AG04450 (cell line): Measurements from ENCODE around the gene CTXND1. TPM values are rescaled to one million over a fixed set of nuclear protein-coding genes. Genes with fewer than 3 reads are reported as not detected.

Experiments
- CTCF ChIA-PET: fragments of 300-600, 350-600 bp; formaldehyde crosslinking; extraction: SDS; loops from one replicate; lab custom pipeline; 2022; ENCODE audit warnings: antibody characterized with exemption, inconsistent platforms; lab: Charles Lee
- POLR2A ChIA-PET: fragments of 350-600 bp; formaldehyde crosslinking; extraction: SDS; loops from one replicate; lab custom pipeline; 2021; ENCODE audit warnings: antibody characterized with exemption, inconsistent platforms; lab: Yijun Ruan, JAX
- DNase-seq: peaks from one replicate; pipeline ENCODE4 v3.0.0-alpha.2; 2011; ENCODE audit warnings: low read depth, low spot score
- H3K27ac ChIP-seq: one replicate; pipeline ENCODE4 v1.5.1; 2012; ENCODE audit warnings: low read depth, low read length, control low read depth
- H3K27me3 ChIP-seq: one replicate; pipeline ENCODE4 v1.6.0; 2012; ENCODE audit warnings: low read length; ENCODE audit not compliant: control insufficient read depth, insufficient read depth
- H3K4me3 ChIP-seq: 2 replicates; pipeline ENCODE4 v1.5.1; 2011; ENCODE audit warnings: mild to moderate bottlenecking, low read depth, low read length, control low read depth
- H3K9me3 ChIP-seq: 2 replicates; pipeline ENCODE4 v1.5.1; 2012; ENCODE audit warnings: low read length; ENCODE audit not compliant: control insufficient read depth, insufficient read depth
- polyA plus RNA-seq: library from polyadenylated mRNA; depleted of rRNA; stranded (reverse); fragments of >200 nt; gene quantifications from 2 replicates; pipeline ENCODE4 v1.2.3, GENCODE V29; 2011
- TF ChIP-seq, protein P1 (sequence below): IDR thresholded peaks from 2 replicates; pipeline ENCODE4 v1.5.1; 2011; ENCODE audit warnings: low read depth, low read length, control low read depth, inconsistent platforms

CTXND1 gene
- polyA plus RNA-seq, 1 experiment = not detected

DNA sequence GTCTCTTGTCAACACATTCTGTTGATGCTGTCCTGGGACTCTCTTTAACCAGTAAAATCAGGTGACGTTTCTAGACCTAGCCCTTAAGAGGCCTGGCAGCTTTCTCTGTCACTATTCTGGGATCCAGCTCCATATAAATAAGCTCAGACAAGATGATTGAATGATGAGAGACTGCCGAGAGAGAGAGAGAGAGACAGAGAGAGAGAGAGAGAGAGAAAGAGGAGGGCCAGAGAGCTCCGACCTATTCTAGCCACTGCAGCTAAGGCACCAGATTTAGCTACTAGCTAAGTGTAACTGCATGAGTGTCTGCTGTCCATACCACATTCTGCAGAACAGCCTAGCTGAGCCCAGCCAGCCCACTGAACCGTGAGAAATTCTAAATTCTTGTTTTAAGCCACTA, 36.1 kb upstream of the CTXND1 start:
- Histone ChIP-seq H3K27me3 (peaks cover 12% of the 10 kb centered on the region), H3K4me3 (no peak overlapping the region), H3K27ac (no peak overlapping the region), H3K9me3 (no peaks in the 10 kb centered on the region)
- POLR2A ChIA-PET = no interaction called here
- CTCF ChIA-PET = interaction anchor here (1.3 kb wide), 1 partner anchor 12 kb away, joined by 4 read pairs; no protein-coding TSS in a partner anchor
- TF ChIP-seq, protein P1, sequence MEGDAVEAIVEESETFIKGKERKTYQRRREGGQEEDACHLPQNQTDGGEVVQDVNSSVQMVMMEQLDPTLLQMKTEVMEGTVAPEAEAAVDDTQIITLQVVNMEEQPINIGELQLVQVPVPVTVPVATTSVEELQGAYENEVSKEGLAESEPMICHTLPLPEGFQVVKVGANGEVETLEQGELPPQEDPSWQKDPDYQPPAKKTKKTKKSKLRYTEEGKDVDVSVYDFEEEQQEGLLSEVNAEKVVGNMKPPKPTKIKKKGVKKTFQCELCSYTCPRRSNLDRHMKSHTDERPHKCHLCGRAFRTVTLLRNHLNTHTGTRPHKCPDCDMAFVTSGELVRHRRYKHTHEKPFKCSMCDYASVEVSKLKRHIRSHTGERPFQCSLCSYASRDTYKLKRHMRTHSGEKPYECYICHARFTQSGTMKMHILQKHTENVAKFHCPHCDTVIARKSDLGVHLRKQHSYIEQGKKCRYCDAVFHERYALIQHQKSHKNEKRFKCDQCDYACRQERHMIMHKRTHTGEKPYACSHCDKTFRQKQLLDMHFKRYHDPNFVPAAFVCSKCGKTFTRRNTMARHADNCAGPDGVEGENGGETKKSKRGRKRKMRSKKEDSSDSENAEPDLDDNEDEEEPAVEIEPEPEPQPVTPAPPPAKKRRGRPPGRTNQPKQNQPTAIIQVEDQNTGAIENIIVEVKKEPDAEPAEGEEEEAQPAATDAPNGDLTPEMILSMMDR = no peak
- DNase-seq = no peak

DNA sequence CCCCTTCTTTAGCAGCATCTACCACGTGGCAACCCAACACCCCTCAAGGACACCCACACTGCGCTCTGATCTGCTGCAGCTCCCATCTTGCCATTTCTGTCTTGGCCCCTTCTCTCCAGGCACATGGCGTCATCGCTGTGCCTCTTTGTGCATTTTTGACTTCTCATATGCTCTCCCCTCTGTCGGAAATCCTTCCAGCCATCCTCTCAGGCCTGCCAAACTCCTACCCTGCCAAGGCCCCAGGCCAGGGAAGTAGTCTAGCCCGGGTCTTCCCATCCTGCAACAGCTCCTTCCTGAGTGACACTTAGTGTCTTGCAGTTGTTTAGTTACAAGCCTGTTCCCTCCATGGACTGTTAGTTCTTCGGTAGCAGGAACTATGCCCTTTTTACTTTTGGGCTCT, 34.0 kb upstream of the CTXND1 start:
- POLR2A ChIA-PET = no interaction called here
- Histone ChIP-seq H3K4me3 (no peak overlapping the region), H3K27ac (no peak overlapping the region), H3K9me3 (no peaks in the 10 kb centered on the region), H3K27me3 (peaks cover 12% of the 10 kb centered on the region)
- no peak for DNase-seq
- CTCF ChIA-PET = no interaction called here
- TF ChIP-seq, protein P1 = no peak

DNA sequence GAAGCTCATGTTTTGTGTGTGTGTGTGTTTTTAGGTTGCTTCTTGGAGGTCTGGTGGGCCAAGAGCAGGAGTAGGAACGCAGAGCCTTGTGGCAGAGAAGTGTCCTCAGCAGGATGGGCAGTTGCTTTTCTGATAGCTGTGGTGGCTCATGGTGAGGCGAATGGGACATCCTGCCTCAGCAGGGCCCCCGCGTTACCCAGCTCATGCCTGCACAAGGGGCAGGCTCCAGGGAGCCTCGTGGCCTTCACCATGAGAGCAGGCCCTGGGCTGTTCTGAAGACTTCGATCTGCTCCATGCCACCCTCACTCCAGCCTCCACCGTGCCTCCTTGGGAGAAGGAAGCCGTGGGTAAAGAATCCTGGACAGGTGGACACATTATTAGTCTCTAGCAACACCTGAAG, 33.4 kb upstream of the CTXND1 start:
- ChIA-PET POLR2A (no interaction called here), CTCF (no interaction called here)
- peaks cover 12% of the 10 kb centered on the region for H3K27me3 ChIP-seq
- no peak overlapping the region for H3K27ac ChIP-seq
- no peak overlapping the region for H3K4me3 ChIP-seq
- no peak for DNase-seq
- TF ChIP-seq, protein P1 = no peak
- no peaks in the 10 kb centered on the region for H3K9me3 ChIP-seq

DNA sequence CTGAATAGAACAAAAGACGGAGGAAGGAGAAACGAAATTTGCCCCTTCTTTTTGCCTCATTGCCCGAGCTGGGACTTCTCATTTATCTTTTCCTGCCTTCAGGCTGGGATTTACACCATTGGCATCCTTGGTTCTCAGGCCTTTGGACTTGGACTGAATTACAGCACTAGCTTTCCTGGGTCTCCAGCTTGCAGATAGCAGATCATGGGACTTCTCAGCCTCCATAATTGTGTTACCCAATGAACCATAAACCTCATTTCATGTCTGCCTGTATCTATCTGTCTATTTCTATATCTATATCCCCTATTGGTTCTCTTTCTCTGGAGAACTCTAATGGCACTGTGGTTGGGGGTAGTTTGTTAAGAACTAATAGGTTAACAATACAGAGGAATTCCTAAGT, 31.5 kb upstream of the CTXND1 start:
- TF ChIP-seq, protein P1 = no peak
- ChIA-PET POLR2A (no interaction called here), CTCF (interaction anchor here (0.6 to 0.7 kb wide), 2 partner anchors 27 to 587 kb away, joined by 3 read pairs; no protein-coding TSS in a partner anchor)
- peaks cover 4% of the 10 kb centered on the region for H3K27me3 ChIP-seq
- H3K9me3 ChIP-seq = no peaks in the 10 kb centered on the region
- no peak overlapping the region for H3K4me3 ChIP-seq
- no peak for DNase-seq
- H3K27ac ChIP-seq = no peak overlapping the region

DNA sequence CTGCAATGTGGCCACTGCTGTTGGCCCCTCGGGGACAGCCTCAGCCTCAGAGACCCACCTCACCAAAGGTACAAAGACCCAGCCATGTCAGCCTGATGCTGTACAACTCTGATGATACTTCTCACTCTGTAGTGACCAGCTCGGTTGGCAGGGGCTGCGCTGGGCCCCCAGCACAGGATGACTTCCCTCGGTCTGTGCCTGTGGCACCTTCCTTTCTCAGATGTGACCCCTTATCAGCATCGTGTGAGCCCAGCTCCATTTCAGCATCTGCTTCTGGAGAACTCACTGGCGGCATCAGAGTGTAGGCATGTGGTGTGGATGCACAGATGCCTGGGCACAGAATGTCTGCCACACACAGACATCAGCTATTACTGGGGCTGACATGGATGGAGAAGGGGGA, 25.1 kb upstream of the CTXND1 start:
- H3K4me3 ChIP-seq = no peak overlapping the region

More for the DNA sequence above, 25.1 kb upstream of the CTXND1 start:
- ChIA-PET CTCF (no interaction called here), POLR2A (no interaction called here)
- H3K27me3 ChIP-seq = no peaks in the 10 kb centered on the region
- no peak overlapping the region for H3K27ac ChIP-seq
- H3K9me3 ChIP-seq = no peaks in the 10 kb centered on the region; the same call in 1 of the 2 replicates
- TF ChIP-seq, protein P1 = no peak
- DNase-seq = no peak
